ENCODE data around the gene ATXN7.

DNA sequence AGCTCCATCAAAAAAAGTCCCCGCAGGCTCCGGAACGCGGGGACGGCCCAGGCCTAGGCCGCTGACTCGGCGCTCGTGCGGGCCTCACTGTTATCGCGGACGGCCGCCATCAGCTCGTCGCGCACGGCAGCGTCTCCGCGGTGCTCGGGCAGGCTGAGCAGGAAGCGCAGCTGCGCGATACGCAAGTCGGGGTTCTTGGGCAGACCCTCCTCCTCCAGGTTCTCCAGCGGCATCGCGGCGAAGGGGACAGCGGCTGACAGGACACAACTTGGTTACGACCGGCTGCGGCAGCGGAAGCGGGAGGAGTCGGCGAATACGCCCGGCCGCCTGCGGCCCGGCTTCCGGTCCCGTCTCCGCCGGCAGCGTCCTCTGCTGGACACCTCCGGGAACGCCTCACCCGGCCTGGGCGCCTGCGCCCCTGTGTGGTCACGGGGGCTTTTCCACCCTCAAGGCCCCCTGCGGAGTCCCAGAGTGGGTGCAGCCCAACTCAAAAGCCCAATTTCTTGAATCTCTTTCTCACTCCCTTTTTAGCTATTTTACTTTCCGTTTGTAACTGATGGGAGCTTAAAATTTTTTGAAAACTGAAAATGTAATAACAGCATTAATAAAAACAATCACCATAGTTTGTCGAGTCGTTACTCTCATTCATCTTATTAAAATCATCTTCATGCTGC, 159.7 kb downstream of the ATXN7 start, which contains the start of gene PSMD6:
- TF ChIP-seq SMC3 (conservative IDR thresholded peaks at IDR 0.05; ENCODE audit: poor library complexity): peak; percentile 83
- peak; percentile 78 for TF ChIP-seq MXI1 (conservative IDR thresholded peaks at IDR 0.05; ENCODE audit: poor library complexity, severe bottlenecking)
- TF ChIP-seq POLR2AphosphoS5 (IDR thresholded peaks at IDR 0.05): peak; percentile 97
- TF ChIP-seq RAD21 (conservative IDR thresholded peaks at IDR 0.05): peak; percentile 71
- TF ChIP-seq CTCF (IDR thresholded peaks at IDR 0.05; ENCODE audit: poor library complexity, severe bottlenecking): peak; percentile 100
- TF ChIP-seq TAF1 (IDR thresholded peaks at IDR 0.05; ENCODE audit: low read depth): peak; percentile 67
- no peak for TF ChIP-seq EZH2 (IDR thresholded peaks at IDR 0.05; ENCODE audit: borderline replicate concordance, insufficient read depth, low read length, poor library complexity, severe bottlenecking)
- TF ChIP-seq, protein P1, sequence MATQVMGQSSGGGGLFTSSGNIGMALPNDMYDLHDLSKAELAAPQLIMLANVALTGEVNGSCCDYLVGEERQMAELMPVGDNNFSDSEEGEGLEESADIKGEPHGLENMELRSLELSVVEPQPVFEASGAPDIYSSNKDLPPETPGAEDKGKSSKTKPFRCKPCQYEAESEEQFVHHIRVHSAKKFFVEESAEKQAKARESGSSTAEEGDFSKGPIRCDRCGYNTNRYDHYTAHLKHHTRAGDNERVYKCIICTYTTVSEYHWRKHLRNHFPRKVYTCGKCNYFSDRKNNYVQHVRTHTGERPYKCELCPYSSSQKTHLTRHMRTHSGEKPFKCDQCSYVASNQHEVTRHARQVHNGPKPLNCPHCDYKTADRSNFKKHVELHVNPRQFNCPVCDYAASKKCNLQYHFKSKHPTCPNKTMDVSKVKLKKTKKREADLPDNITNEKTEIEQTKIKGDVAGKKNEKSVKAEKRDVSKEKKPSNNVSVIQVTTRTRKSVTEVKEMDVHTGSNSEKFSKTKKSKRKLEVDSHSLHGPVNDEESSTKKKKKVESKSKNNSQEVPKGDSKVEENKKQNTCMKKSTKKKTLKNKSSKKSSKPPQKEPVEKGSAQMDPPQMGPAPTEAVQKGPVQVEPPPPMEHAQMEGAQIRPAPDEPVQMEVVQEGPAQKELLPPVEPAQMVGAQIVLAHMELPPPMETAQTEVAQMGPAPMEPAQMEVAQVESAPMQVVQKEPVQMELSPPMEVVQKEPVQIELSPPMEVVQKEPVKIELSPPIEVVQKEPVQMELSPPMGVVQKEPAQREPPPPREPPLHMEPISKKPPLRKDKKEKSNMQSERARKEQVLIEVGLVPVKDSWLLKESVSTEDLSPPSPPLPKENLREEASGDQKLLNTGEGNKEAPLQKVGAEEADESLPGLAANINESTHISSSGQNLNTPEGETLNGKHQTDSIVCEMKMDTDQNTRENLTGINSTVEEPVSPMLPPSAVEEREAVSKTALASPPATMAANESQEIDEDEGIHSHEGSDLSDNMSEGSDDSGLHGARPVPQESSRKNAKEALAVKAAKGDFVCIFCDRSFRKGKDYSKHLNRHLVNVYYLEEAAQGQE (IDR thresholded peaks at IDR 0.05; ENCODE audit: borderline replicate concordance): peak; percentile 78
- peak; percentile 43 for TF ChIP-seq EP300 (conservative IDR thresholded peaks at IDR 0.05; ENCODE audit: poor library complexity, severe bottlenecking)
